Thyroid gland (tissue), 4 donors: ENCODE results near the gene JPH2.

ENCODE experiments used
- CTCF ChIP-seq, 6 experiments: fragments of 200-600 bp in 3 of 6; fragments of 450-650 bp in 3 of 6; sonication (generic) in 3 of 6; IDR thresholded peaks; one replicate each; pipeline ENCODE4 v1.5.1; 2016 to 2019; ENCODE audit warnings: antibody characterized with exemption in 6 of 6, mild to moderate bottlenecking in 2 of 6, inconsistent platforms in 1 of 6, moderate library complexity in 1 of 6
- POLR2A ChIP-seq, 2 donors: fragments of 450-650 bp; IDR thresholded peaks; one replicate each; pipeline ENCODE4 v1.6.1; 2017; ENCODE audit warnings: antibody characterized with exemption in 2 of 2, mild to moderate bottlenecking in 2 of 2, moderate library complexity in 1 of 2

- TF ChIP-seq CTCF (IDR thresholded peaks at IDR 0.05) (no peak), POLR2A (IDR thresholded peaks at IDR 0.05) (no peak)
These were observed 5.4 kb downstream of the JPH2 start for GRCh38 chr20:44181611-44182010.
